Keratinocyte (primary cell): ENCODE data around the gene RAB44. TPM values are rescaled to one million over a fixed set of nuclear protein-coding genes. Genes with fewer than 3 reads are reported as not detected.

Source experiments
- DNase-seq: peaks from one replicate; pipeline ENCODE4 v3.0.0-alpha.2; 2011; ENCODE audit warnings: low read depth, missing footprints, low spot score
- FAIRE-seq: peaks from 2 replicates; lab custom pipeline; 2011; peaks lifted over from hg19 to GRCh38; lab: Jason Lieb, UNC
- H2AFZ ChIP-seq: 2 replicates; pipeline ENCODE4 v1.6.0; 2012; ENCODE audit warnings: low read length, control low read depth, inconsistent platforms; ENCODE audit not compliant: control insufficient read depth
- H3K27ac ChIP-seq: 2 replicates; pipeline ENCODE4 v1.5.1; 2011; ENCODE audit warnings: low read length; ENCODE audit not compliant: control insufficient read depth, insufficient read depth
- H3K27me3 ChIP-seq: 3 replicates; pipeline ENCODE4 v1.6.0; 2011; ENCODE audit warnings: low read length; ENCODE audit not compliant: control insufficient read depth, insufficient read depth; ENCODE audit errors: extremely low read depth
- H3K36me3 ChIP-seq, 2 experiments: 2 replicates in 1 of 2; 3 replicates in 1 of 2; pipeline ENCODE4 v1.5.1; 2011; ENCODE audit warnings: low read length in 2 of 2, mild to moderate bottlenecking in 1 of 2; ENCODE audit not compliant: control insufficient read depth in 2 of 2, insufficient read depth in 2 of 2; ENCODE audit errors: extremely low read depth in 1 of 2
- H3K4me1 ChIP-seq: 3 replicates; pipeline ENCODE4 v1.5.1; 2011; ENCODE audit warnings: low read length; ENCODE audit not compliant: control insufficient read depth, insufficient read depth; ENCODE audit errors: extremely low read depth
- H3K4me2 ChIP-seq: 3 replicates; pipeline ENCODE4 v1.6.0; 2011; ENCODE audit warnings: low read depth, low read length; ENCODE audit not compliant: control insufficient read depth, insufficient read depth; ENCODE audit errors: extremely low read depth
- H3K4me3 ChIP-seq, 3 experiments: fragments of 200-600 bp in 1 of 3; sonication (generic) in 1 of 3; 2 replicates in 2 of 3; 3 replicates in 1 of 3; pipeline ENCODE4 v1.5.1; 2011 to 2016; ENCODE audit warnings: low read length in 3 of 3, mild to moderate bottlenecking in 3 of 3, control low read depth in 2 of 3, inconsistent platforms in 1 of 3, low read depth in 1 of 3, mixed read lengths in 1 of 3, mixed run types in 1 of 3, moderate library complexity in 1 of 3; ENCODE audit not compliant: control insufficient read depth in 2 of 3, insufficient read depth in 2 of 3; ENCODE audit errors: extremely low read depth in 1 of 3
- H3K79me2 ChIP-seq: 2 replicates; pipeline ENCODE4 v1.6.0; 2012; ENCODE audit warnings: low read length; ENCODE audit not compliant: control insufficient read depth, insufficient read depth
- H3K9ac ChIP-seq: 3 replicates; pipeline ENCODE4 v1.6.0; 2011; ENCODE audit warnings: low read length; ENCODE audit not compliant: control insufficient read depth, insufficient read depth; ENCODE audit errors: extremely low read depth
- H3K9me1 ChIP-seq: 3 replicates; pipeline ENCODE4 v1.6.0; 2011; ENCODE audit warnings: low read length; ENCODE audit not compliant: control insufficient read depth, insufficient read depth; ENCODE audit errors: extremely low read depth
- H3K9me3 ChIP-seq: 2 replicates; pipeline ENCODE4 v1.5.1; 2012; ENCODE audit warnings: low read depth, low read length; ENCODE audit not compliant: control insufficient read depth
- H4K20me1 ChIP-seq: 3 replicates; pipeline ENCODE4 v1.6.0; 2011; ENCODE audit warnings: low read length; ENCODE audit not compliant: control insufficient read depth, insufficient read depth; ENCODE audit errors: extremely low read depth
- EZH2 ChIP-seq: IDR thresholded peaks from one replicate; pipeline ENCODE4 v1.6.1; 2012; ENCODE audit warnings: inconsistent platforms, mild to moderate bottlenecking, low read length, moderate library complexity
- dilution Hi-C: fragments of 300-500 bp; cut with MboI; formaldehyde crosslinking; loops from one replicate; pipeline ENCODE4 v1.7.0; 2020; ENCODE audit warnings: low sequenced_read_pairs; ENCODE audit not compliant: extremely low pct_ligation_motif_present
- polyA plus RNA-seq, 5 experiments: library from polyadenylated mRNA; depleted of rRNA in 3 of 5; stranded (reverse) in 3 of 5; stranded (forward) in 1 of 5; unstranded in 1 of 5; fragments of >200 nt; gene quantifications; 1 replicate in 1 of 5; 2 replicates in 3 of 5; 3 replicates in 1 of 5; pipeline versions ENCODE4 v1.2.1 to v1.2.3, GENCODE V29; 2011 to 2012; ENCODE audit warnings: missing spikeins in 2 of 5, low read depth in 1 of 5, low replicate concordance in 1 of 5
- TF ChIP-seq, protein P1 (sequence below), 3 experiments: IDR thresholded peaks in 1 of 3; conservative IDR thresholded peaks in 1 of 3; optimal IDR thresholded peaks in 1 of 3; 2 replicates in 2 of 3; 3 replicates in 1 of 3; pipeline versions ENCODE3 to v1.5.1; 2011; ENCODE audit warnings: low read length in 3 of 3, mild to moderate bottlenecking in 3 of 3, moderate library complexity in 2 of 3, control low read depth in 1 of 3, inconsistent platforms in 1 of 3; ENCODE audit not compliant: insufficient read depth in 2 of 3; ENCODE audit errors: extremely low read depth in 1 of 3

RAB44 gene
- polyA plus RNA-seq, 1 donor (not counting 4 experiments of a cell fraction or from before 2014, with no cell fraction given), result 0.03 TPM

DNA sequence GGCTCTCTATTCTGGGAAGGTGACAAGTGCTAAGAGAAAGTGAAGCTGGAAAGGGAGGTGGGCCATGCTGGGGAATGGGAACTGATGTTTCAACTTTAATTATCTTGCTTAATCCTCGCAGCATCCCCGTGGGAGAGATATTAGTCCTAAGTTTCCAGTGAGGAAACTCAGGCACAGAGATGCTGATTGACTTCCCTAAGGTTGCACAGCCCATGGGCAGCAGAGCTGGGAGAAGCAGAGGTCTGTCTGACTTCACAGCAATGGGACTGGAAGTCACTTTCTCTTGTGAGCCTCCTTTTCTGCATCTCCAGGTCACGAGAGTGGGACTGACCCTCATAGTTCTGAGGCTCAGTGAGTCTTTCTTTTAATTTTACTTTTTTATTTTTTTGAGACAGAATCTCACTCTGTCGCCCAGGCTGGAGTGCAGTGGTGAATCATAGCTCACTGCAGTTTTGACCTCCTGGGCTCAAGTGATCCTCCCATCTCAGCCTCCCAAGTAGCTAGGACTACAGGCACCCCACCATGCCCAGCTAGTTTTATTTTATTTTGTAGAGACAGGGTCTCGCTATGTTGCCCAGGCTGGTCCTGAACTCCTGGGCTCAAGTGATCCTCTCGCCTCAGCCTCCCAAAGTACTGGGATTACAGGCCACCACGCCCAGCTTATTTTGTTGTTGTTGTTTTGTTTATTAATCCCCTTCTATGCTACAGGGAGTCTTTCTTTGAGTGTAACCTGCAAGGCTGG lies 2.6 kb downstream of the RAB44 start:
- FAIRE-seq, result no peak
- peaks cover 11% of the 10 kb centered on the region for H3K4me1 ChIP-seq
- H3K9me1 ChIP-seq, result no peaks in the 10 kb centered on the region
- dilution Hi-C loops, result no loop called here
- H4K20me1 ChIP-seq, result no peaks in the 10 kb centered on the region
- H3K36me3 ChIP-seq, result no peaks in the 10 kb centered on the region
- no peaks in the 10 kb centered on the region for H3K27me3 ChIP-seq
- H3K9me3 ChIP-seq, result no peaks in the 10 kb centered on the region
- H3K9ac ChIP-seq, result no peak overlapping the region
- no peaks in the 10 kb centered on the region for H3K79me2 ChIP-seq
- no peak overlapping the region for H3K27ac ChIP-seq
- H3K4me2 ChIP-seq, result no peak overlapping the region
- no peak overlapping the region for H2AFZ ChIP-seq
- no peak for DNase-seq
- no peak overlapping the region for H3K4me3 ChIP-seq
- TF ChIP-seq, protein P1, sequence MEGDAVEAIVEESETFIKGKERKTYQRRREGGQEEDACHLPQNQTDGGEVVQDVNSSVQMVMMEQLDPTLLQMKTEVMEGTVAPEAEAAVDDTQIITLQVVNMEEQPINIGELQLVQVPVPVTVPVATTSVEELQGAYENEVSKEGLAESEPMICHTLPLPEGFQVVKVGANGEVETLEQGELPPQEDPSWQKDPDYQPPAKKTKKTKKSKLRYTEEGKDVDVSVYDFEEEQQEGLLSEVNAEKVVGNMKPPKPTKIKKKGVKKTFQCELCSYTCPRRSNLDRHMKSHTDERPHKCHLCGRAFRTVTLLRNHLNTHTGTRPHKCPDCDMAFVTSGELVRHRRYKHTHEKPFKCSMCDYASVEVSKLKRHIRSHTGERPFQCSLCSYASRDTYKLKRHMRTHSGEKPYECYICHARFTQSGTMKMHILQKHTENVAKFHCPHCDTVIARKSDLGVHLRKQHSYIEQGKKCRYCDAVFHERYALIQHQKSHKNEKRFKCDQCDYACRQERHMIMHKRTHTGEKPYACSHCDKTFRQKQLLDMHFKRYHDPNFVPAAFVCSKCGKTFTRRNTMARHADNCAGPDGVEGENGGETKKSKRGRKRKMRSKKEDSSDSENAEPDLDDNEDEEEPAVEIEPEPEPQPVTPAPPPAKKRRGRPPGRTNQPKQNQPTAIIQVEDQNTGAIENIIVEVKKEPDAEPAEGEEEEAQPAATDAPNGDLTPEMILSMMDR (optimal IDR thresholded peaks at IDR 0.05 in 1 of 3, IDR thresholded peaks at IDR 0.05 in 1 of 3, conservative IDR thresholded peaks at IDR 0.05 in 1 of 3; ENCODE audit: extremely low read depth in 1 of 3, insufficient read depth in 2 of 3, low read length in 3 of 3), result no peak
- TF ChIP-seq EZH2, result no peak

DNA sequence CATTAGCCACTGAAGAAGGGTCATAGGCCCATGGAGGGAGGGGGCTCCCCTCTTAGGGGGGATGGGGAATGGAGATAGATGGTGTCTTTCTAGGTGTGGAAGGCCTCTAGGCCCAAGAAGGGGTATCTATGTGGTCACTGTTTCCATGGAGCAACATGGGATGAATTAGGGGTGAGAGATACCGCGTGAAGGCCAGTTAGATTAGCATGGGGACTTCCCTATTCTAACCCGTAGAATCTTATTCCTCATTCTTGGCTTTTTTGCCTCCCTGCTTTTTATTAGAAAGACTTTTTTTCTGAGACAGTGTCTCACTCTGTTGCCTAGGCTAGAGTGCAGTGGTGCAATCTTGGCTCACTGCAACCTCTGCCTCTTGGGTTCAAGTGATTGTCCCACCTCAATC lies 3.2 kb downstream of the RAB44 start:
- no peak for FAIRE-seq
- TF ChIP-seq EZH2, result no peak
- TF ChIP-seq, protein P1 (optimal IDR thresholded peaks at IDR 0.05 in 1 of 3, IDR thresholded peaks at IDR 0.05 in 1 of 3, conservative IDR thresholded peaks at IDR 0.05 in 1 of 3; ENCODE audit: extremely low read depth in 1 of 3, insufficient read depth in 2 of 3, low read length in 3 of 3), result no peak
- Histone ChIP-seq H3K4me3 (no peak overlapping the region), H3K27me3 (no peaks in the 10 kb centered on the region), H3K4me2 (no peak overlapping the region), H4K20me1 (no peaks in the 10 kb centered on the region), H3K4me1 (peaks cover 11% of the 10 kb centered on the region), H3K9ac (no peak overlapping the region), H2AFZ (no peak overlapping the region), H3K36me3 (no peaks in the 10 kb centered on the region), H3K27ac (no peak overlapping the region), H3K9me1 (no peaks in the 10 kb centered on the region), H3K9me3 (no peaks in the 10 kb centered on the region), H3K79me2 (no peaks in the 10 kb centered on the region)
- DNase-seq, result no peak
- dilution Hi-C loops, result no loop called here
